GM06990 (cell line): Measurements from ENCODE around the gene ADAM29.

Experiments
- DNase-seq: peaks from one replicate; pipeline ENCODE4 v3.0.0-alpha.2; 2011; ENCODE audit not compliant: insufficient read length; ENCODE audit errors: extremely low read depth
- H3K27me3 ChIP-seq: replicated peaks from 2 replicates; pipeline ENCODE4 v1.6.0; 2011; ENCODE audit warnings: low read length; ENCODE audit not compliant: control insufficient read depth, insufficient read depth
- H3K36me3 ChIP-seq: 2 replicates; pipeline ENCODE4 v1.5.1; 2011; ENCODE audit warnings: low read length; ENCODE audit not compliant: control insufficient read depth, insufficient read depth
- H3K4me3 ChIP-seq: replicated peaks from 2 replicates; pipeline ENCODE4 v1.5.1; 2011; ENCODE audit warnings: low read depth, mild to moderate bottlenecking, control low read depth, low read length
- CTCF ChIP-seq: IDR thresholded peaks from 2 replicates; pipeline ENCODE4 v1.5.1; 2011; ENCODE audit warnings: low read length, control low read depth, mild to moderate bottlenecking, inconsistent platforms; ENCODE audit not compliant: insufficient read depth, poor library complexity, severe bottlenecking

The ADAM29 gene

GRCh38 chr4:174912919-174913543 lies 5.1 kb upstream of the ADAM29 start:
- H3K4me3 ChIP-seq: no peak overlapping the region
- DNase-seq: no peak
- no peaks in the 10 kb centered on the region for H3K36me3 ChIP-seq
- no peak for TF ChIP-seq CTCF
- H3K27me3 ChIP-seq: no peaks in the 10 kb centered on the region

GRCh38 chr4:174919886-174920423 lies 1.8 kb downstream of the ADAM29 start:
- DNase-seq: no peak
- H3K4me3 ChIP-seq: no peak overlapping the region
- no peaks in the 10 kb centered on the region for H3K27me3 ChIP-seq
- no peaks in the 10 kb centered on the region for H3K36me3 ChIP-seq
- TF ChIP-seq CTCF: no peak

GRCh38 chr4:174926958-174927357 lies 8.8 kb downstream of the ADAM29 start:
- Histone ChIP-seq H3K36me3 (no peaks in the 10 kb centered on the region), H3K4me3 (no peak overlapping the region), H3K27me3 (no peaks in the 10 kb centered on the region)
- TF ChIP-seq CTCF: no peak
- no peak for DNase-seq

GRCh38 chr4:174928174-174928573 lies 10.0 kb downstream of the ADAM29 start:
- H3K27me3 ChIP-seq: no peaks in the 10 kb centered on the region
- no peak for TF ChIP-seq CTCF
- H3K4me3 ChIP-seq: no peak overlapping the region
- no peaks in the 10 kb centered on the region for H3K36me3 ChIP-seq
- DNase-seq: peak; percentile 5

- Histone ChIP-seq H3K4me3 (no peak overlapping the region), H3K27me3 (no peaks in the 10 kb centered on the region), H3K36me3 (no peaks in the 10 kb centered on the region)
- TF ChIP-seq CTCF: no peak
- no peak for DNase-seq
Observed at GRCh38 chr4:174928575-174929253, 10.6 kb downstream of the ADAM29 start.
